Neuronal stem cell (in vitro differentiated cells): Measurements from ENCODE around the gene DYRK3.

Experiments
- DNase-seq: peaks from one replicate; pipeline ENCODE4 v3.0.0-alpha.2; 2013; ENCODE audit warnings: low spot score
- H2AFZ ChIP-seq: one replicate; pipeline ENCODE4 v1.6.1; 2013; ENCODE audit warnings: mild to moderate bottlenecking, low read length, inconsistent platforms
- H2AK5ac ChIP-seq: 2 replicates; pipeline ENCODE4 v1.6.1; 2013; ENCODE audit warnings: low read depth, mild to moderate bottlenecking, inconsistent platforms, low read length, moderate library complexity, mixed read lengths
- H2BK120ac ChIP-seq: 2 replicates; pipeline ENCODE4 v1.6.1; 2013; ENCODE audit warnings: low read depth, mild to moderate bottlenecking, inconsistent platforms, low read length, moderate library complexity, mixed read lengths
- H2BK12ac ChIP-seq: one replicate; pipeline ENCODE4 v1.6.1; 2013; ENCODE audit warnings: low read length, inconsistent platforms
- H2BK15ac ChIP-seq: 2 replicates; pipeline ENCODE4 v1.6.1; 2013; ENCODE audit warnings: mild to moderate bottlenecking, low read length, inconsistent platforms, mixed read lengths
- H2BK5ac ChIP-seq: one replicate; pipeline ENCODE4 v1.6.1; 2013; ENCODE audit warnings: inconsistent platforms, mild to moderate bottlenecking, low read length, moderate library complexity
- H3K14ac ChIP-seq: one replicate; pipeline ENCODE4 v1.6.1; 2013; ENCODE audit warnings: low read length, inconsistent platforms
- H3K18ac ChIP-seq: 2 replicates; pipeline ENCODE4 v1.6.1; 2013; ENCODE audit warnings: low read length, inconsistent platforms
- H3K23ac ChIP-seq: 2 replicates; pipeline ENCODE4 v1.6.1; 2013; ENCODE audit warnings: low read depth, mild to moderate bottlenecking, mixed read lengths, low read length, inconsistent platforms; ENCODE audit not compliant: poor library complexity
- H3K27ac ChIP-seq: replicated peaks from 3 replicates; pipeline ENCODE4 v1.5.1; 2013; ENCODE audit warnings: low read length, inconsistent platforms
- H3K27me3 ChIP-seq, 3 experiments: 2 replicates each; pipeline ENCODE4 v1.6.1; 2013; ENCODE audit warnings: low read length in 3 of 3, mild to moderate bottlenecking in 2 of 3, inconsistent platforms in 1 of 3, low read depth in 1 of 3, mixed read lengths in 1 of 3, moderate library complexity in 1 of 3; ENCODE audit not compliant: control insufficient read depth in 3 of 3, insufficient read depth in 3 of 3
- H3K36me3 ChIP-seq, 2 donors: replicated peaks in 1 of 2; 2 replicates each; pipeline ENCODE4 v1.6.1; 2013; ENCODE audit warnings: low read length in 2 of 2; ENCODE audit not compliant: control insufficient read depth in 2 of 2, insufficient read depth in 2 of 2
- H3K4ac ChIP-seq: 2 replicates; pipeline ENCODE4 v1.6.1; 2013; ENCODE audit warnings: inconsistent platforms, mild to moderate bottlenecking, low read length, moderate library complexity
- H3K4me1 ChIP-seq, 2 donors: 1 replicate in 1 of 2; 2 replicates in 1 of 2; pipeline ENCODE4 v1.6.1; 2013; ENCODE audit warnings: low read length in 2 of 2, low read depth in 1 of 2; ENCODE audit not compliant: control insufficient read depth in 2 of 2, insufficient read depth in 1 of 2
- H3K4me2 ChIP-seq: one replicate; pipeline ENCODE4 v1.6.1; 2013; ENCODE audit warnings: mild to moderate bottlenecking, low read length, inconsistent platforms; ENCODE audit not compliant: insufficient read depth, poor library complexity, severe bottlenecking
- H3K4me3 ChIP-seq, 2 donors: 2 replicates each; pipeline ENCODE4 v1.5.1; 2013; ENCODE audit warnings: low read length in 2 of 2, mild to moderate bottlenecking in 2 of 2, inconsistent platforms in 1 of 2, moderate library complexity in 1 of 2
- H3K79me1 ChIP-seq: one replicate; pipeline ENCODE4 v1.6.1; 2013; ENCODE audit warnings: low read depth, mild to moderate bottlenecking, inconsistent platforms, low read length, moderate library complexity
- H3K9ac ChIP-seq: one replicate; pipeline ENCODE4 v1.6.1; 2013; ENCODE audit warnings: mild to moderate bottlenecking, low read depth, low read length, inconsistent platforms; ENCODE audit not compliant: poor library complexity
- H3K9me3 ChIP-seq, 2 donors: replicated peaks in 1 of 2; 2 replicates each; pipeline versions ENCODE3 to v1.6.1; 2013; ENCODE audit warnings: low read length in 2 of 2, mild to moderate bottlenecking in 2 of 2, inconsistent platforms in 1 of 2, low read depth in 1 of 2, mixed read lengths in 1 of 2, moderate library complexity in 1 of 2; ENCODE audit not compliant: control insufficient read depth in 2 of 2, insufficient read depth in 1 of 2
- H4K8ac ChIP-seq: one replicate; pipeline ENCODE4 v1.6.1; 2013; ENCODE audit warnings: low read depth, mild to moderate bottlenecking, inconsistent platforms, low read length, moderate library complexity
- H4K91ac ChIP-seq: one replicate; pipeline ENCODE4 v1.6.1; 2013; ENCODE audit warnings: low read length, low read depth, mild to moderate bottlenecking, inconsistent platforms; ENCODE audit not compliant: poor library complexity
- WGBS, 2 donors: extraction: QIAGEN DNeasy Blood & Tissue Kit; methylation state at CpG; one replicate each; pipeline ENCODE4 v1.1.7; 2013; ENCODE audit warnings: missing lambda C conversion rate in 2 of 2, mixed read lengths in 1 of 2; ENCODE audit not compliant: insufficient read length in 2 of 2, insufficient replicate concordance in 1 of 2; ENCODE audit errors: extremely low coverage in 2 of 2; 5-methylcytosine and 5-hydroxymethylcytosine counted together

Gene DYRK3

GRCh38 chr1:206698011-206698410 is 62.7 kb downstream of the DYRK3 start:
- Histone ChIP-seq H3K9me3 (no peaks in the 10 kb centered on the region), H3K14ac (no peak overlapping the region)
- WGBS, 2 donors = no CpG with 5 or more reads among the region's 2 CpGs

More at GRCh38 chr1:206698011-206698410, 62.7 kb downstream of the DYRK3 start:
- no peak overlapping the region for H2AK5ac ChIP-seq
- H3K4ac ChIP-seq = no peak overlapping the region
- peaks cover 6% of the 10 kb centered on the region for H3K79me1 ChIP-seq
- no peak overlapping the region for H4K8ac ChIP-seq
- H2BK120ac ChIP-seq = no peak overlapping the region
- no peak overlapping the region for H3K4me2 ChIP-seq
- H2BK15ac ChIP-seq = no peak overlapping the region
- H3K4me3 ChIP-seq = no peak overlapping the region
- H2AFZ ChIP-seq = no peak overlapping the region
- H3K4me1 ChIP-seq = peaks cover 12 to 25% of the 10 kb centered on the region in 2 donors
- H3K36me3 ChIP-seq = peaks cover 5 to 20% of the 10 kb centered on the region in 2 donors
- H3K18ac ChIP-seq = no peak overlapping the region
- H3K27me3 ChIP-seq = no peaks in the 10 kb centered on the region
- H2BK5ac ChIP-seq = no peak overlapping the region
- no peak overlapping the region for H3K9ac ChIP-seq
- H4K91ac ChIP-seq = no peak overlapping the region
- no peak overlapping the region for H2BK12ac ChIP-seq
- DNase-seq = no peak
- H3K27ac ChIP-seq = no peak overlapping the region
- no peak overlapping the region for H3K23ac ChIP-seq
